ENCODE results near the gene FHL2.
A peak's percentile ranks its signal among the peaks of the same experiment; 100 is the strongest.
"Not testable (repeated sequence)": the region's sequence is repeated elsewhere in the genome, so short reads cannot be mapped to it uniquely, and the experiment has no call there.

FHL2 gene

GRCh38 chr2:105398336-105399206 is at the start of gene FHL2:
FHL2 (minus strand) TSS chr2:105399051; CDS start chr2:105386516, 12,535 bp downstream.
- DNase-seq (ENCODE audit: low read depth, low spot score) = peak; percentile 47

GRCh38 chr2:105447476-105447875 is 48.6 kb upstream of the FHL2 start:
- DNase-seq (ENCODE audit: low read depth, low spot score) = no peak

- no peak for DNase-seq (ENCODE audit: low read depth, low spot score)
Observed at GRCh38 chr2:105446501-105446900, 47.6 kb upstream of the FHL2 start.

GRCh38 chr2:105445976-105446375 is 47.1 kb upstream of the FHL2 start:
- no peak for DNase-seq (ENCODE audit: low read depth, low spot score)

GRCh38 chr2:105445498-105445897 is 46.6 kb upstream of the FHL2 start:
- no peak for DNase-seq (ENCODE audit: low read depth, low spot score)

- DNase-seq (ENCODE audit: low read depth, low spot score) = no peak
Observed at GRCh38 chr2:105443617-105444598, 45.1 kb upstream of the FHL2 start.

- DNase-seq (ENCODE audit: low read depth, low spot score) = no peak
Observed at GRCh38 chr2:105442721-105443120, 43.9 kb upstream of the FHL2 start.

GRCh38 chr2:105442056-105442455 is 43.2 kb upstream of the FHL2 start:
- no peak for DNase-seq (ENCODE audit: low read depth, low spot score)

GRCh38 chr2:105439141-105439540 is 40.3 kb upstream of the FHL2 start:
- no peak for DNase-seq (ENCODE audit: low read depth, low spot score)

GRCh38 chr2:105438104-105438929 is 39.5 kb upstream of the FHL2 start:
- no peak for DNase-seq (ENCODE audit: low read depth, low spot score)

GRCh38 chr2:105437708-105438103 is 38.9 kb upstream of the FHL2 start:
- DNase-seq (ENCODE audit: low read depth, low spot score) = no peak

GRCh38 chr2:105432749-105433148 is 33.9 kb upstream of the FHL2 start:
- DNase-seq (ENCODE audit: low read depth, low spot score) = no peak

GRCh38 chr2:105432044-105432399 is 33.2 kb upstream of the FHL2 start:
- DNase-seq (ENCODE audit: low read depth, low spot score) = no peak

GRCh38 chr2:105431367-105432043 is 32.7 kb upstream of the FHL2 start:
- DNase-seq (ENCODE audit: low read depth, low spot score) = no peak

- no peak for DNase-seq (ENCODE audit: low read depth, low spot score)
Observed at GRCh38 chr2:105428387-105429018, 29.7 kb upstream of the FHL2 start.

- DNase-seq (ENCODE audit: low read depth, low spot score) = peak; percentile 28
Observed at GRCh38 chr2:105427485-105427884, 28.6 kb upstream of the FHL2 start.

- no peak for DNase-seq (ENCODE audit: low read depth, low spot score)
Observed at GRCh38 chr2:105426626-105427292, 27.9 kb upstream of the FHL2 start.

- no peak for DNase-seq (ENCODE audit: low read depth, low spot score)
Observed at GRCh38 chr2:105425936-105426625, 27.2 kb upstream of the FHL2 start.

GRCh38 chr2:105424836-105425235 is 26.0 kb upstream of the FHL2 start:
- DNase-seq (ENCODE audit: low read depth, low spot score) = not testable (repeated sequence)

All from iPS DF 19.7 (cell line).